HAP-1 (cell line): Measurements from ENCODE around the gene PRSS58.
A peak's percentile ranks its signal among the peaks of the same experiment; 100 is the strongest.

Source experiments
- DNase-seq, 2 experiments: peaks; one replicate each; pipeline ENCODE4 v3.0.0-alpha.2; 2016 to 2020; ENCODE audit warnings: low spot score in 2 of 2
- H3K27me3 ChIP-seq: fragments of 250-450 bp; sonication (Bioruptor Pico); 2 replicates; pipeline ENCODE4 v1.5.1; 2020; ENCODE audit warnings: low read depth, mild to moderate bottlenecking, moderate library complexity
- H3K36me3 ChIP-seq: fragments of 250-450 bp; sonication (Bioruptor Pico); replicated peaks from 2 replicates; pipeline ENCODE4 v1.5.1; 2020; ENCODE audit warnings: mild to moderate bottlenecking
- H3K4me1 ChIP-seq: fragments of 250-450 bp; sonication (Bioruptor Pico); 2 replicates; pipeline ENCODE4 v1.5.1; 2020; ENCODE audit warnings: mild to moderate bottlenecking
- H3K4me3 ChIP-seq: fragments of 250-450 bp; sonication (Bioruptor Pico); 2 replicates; pipeline ENCODE4 v1.5.1; 2020; ENCODE audit warnings: mild to moderate bottlenecking, moderate library complexity
- H3K9me3 ChIP-seq: fragments of 250-450 bp; sonication (Bioruptor Pico); 2 replicates; pipeline ENCODE4 v1.5.1; 2020; ENCODE audit warnings: mild to moderate bottlenecking, moderate library complexity
- in situ Hi-C: fragments of 300-500 bp; cut with MboI; formaldehyde crosslinking; loops from 3 replicates; pipeline ENCODE4 v1.14.3; 2020; ENCODE audit warnings: low sequenced_read_pairs, inconsistent platforms, mixed read lengths

PRSS58 gene

GRCh38 chr7:142257958-142258357, at the start of gene PRSS58:
Gene PRSS58 (minus strand): TSS chr7:142258058. CDS start chr7:142257707, 351 bp downstream.
- no peak within 1 kb of the TSS for H3K4me3 ChIP-seq
- H3K4me1 ChIP-seq, result no peaks in the 10 kb centered on the region
- DNase-seq, result no peak
- no peaks in the 10 kb centered on the region for H3K36me3 ChIP-seq
- no peaks in the 10 kb centered on the region for H3K27me3 ChIP-seq
- H3K9me3 ChIP-seq, result no peaks in the 10 kb centered on the region
- in situ Hi-C loops, result no loop called here

- no peaks in the 10 kb centered on the region for H3K4me1 ChIP-seq
- in situ Hi-C loops, result no loop called here
- no peaks in the 10 kb centered on the region for H3K36me3 ChIP-seq
- no peak overlapping the region for H3K4me3 ChIP-seq
- no peak for DNase-seq
- H3K27me3 ChIP-seq, result no peaks in the 10 kb centered on the region
- no peaks in the 10 kb centered on the region for H3K9me3 ChIP-seq
These were observed 49.5 kb upstream of the PRSS58 start for GRCh38 chr7:142307246-142307900.

DNA sequence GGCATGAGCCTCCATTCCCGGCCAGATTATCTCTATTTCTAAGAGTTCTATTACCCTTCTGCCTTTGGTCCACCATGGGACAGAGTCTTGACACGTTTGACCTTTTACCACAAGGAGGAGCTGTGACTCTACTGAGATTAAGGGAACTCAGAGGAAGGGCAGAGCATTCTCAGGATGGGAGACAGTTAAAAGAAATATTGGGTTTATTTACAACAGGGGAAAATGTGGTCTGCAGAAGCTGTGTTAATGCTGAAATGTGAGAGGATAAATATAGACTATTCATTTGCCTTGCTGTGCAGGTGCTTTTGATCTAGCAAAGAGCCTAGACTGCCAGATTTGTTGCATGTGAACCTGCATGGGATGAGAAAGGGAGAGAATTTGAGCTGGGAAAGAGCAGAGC, 45.8 kb upstream of the PRSS58 start:
- Histone ChIP-seq H3K27me3 (no peaks in the 10 kb centered on the region), H3K9me3 (no peaks in the 10 kb centered on the region), H3K36me3 (no peaks in the 10 kb centered on the region), H3K4me1 (no peaks in the 10 kb centered on the region), H3K4me3 (no peak overlapping the region)
- DNase-seq, result no peak
- in situ Hi-C loops, result no loop called here

GRCh38 chr7:142301923-142302550, 44.2 kb upstream of the PRSS58 start:
- in situ Hi-C loops, result no loop called here
- H3K4me3 ChIP-seq, result no peak overlapping the region
- no peaks in the 10 kb centered on the region for H3K36me3 ChIP-seq
- no peaks in the 10 kb centered on the region for H3K4me1 ChIP-seq
- H3K27me3 ChIP-seq, result no peaks in the 10 kb centered on the region
- DNase-seq, result no peak
- H3K9me3 ChIP-seq, result no peaks in the 10 kb centered on the region

GRCh38 chr7:142301299-142301698, 43.4 kb upstream of the PRSS58 start:
- Histone ChIP-seq H3K4me3 (no peak overlapping the region), H3K4me1 (no peaks in the 10 kb centered on the region), H3K9me3 (no peaks in the 10 kb centered on the region), H3K36me3 (no peaks in the 10 kb centered on the region), H3K27me3 (no peaks in the 10 kb centered on the region)
- in situ Hi-C loops, result no loop called here
- no peak for DNase-seq

- DNase-seq, result peak in 1 of 2 experiments; percentile 46
- Histone ChIP-seq H3K27me3 (no peaks in the 10 kb centered on the region), H3K9me3 (no peaks in the 10 kb centered on the region), H3K4me1 (no peaks in the 10 kb centered on the region), H3K36me3 (no peaks in the 10 kb centered on the region), H3K4me3 (no peak overlapping the region)
- in situ Hi-C loops, result no loop called here
These were observed 42.8 kb upstream of the PRSS58 start for GRCh38 chr7:142300689-142301088.

GRCh38 chr7:142299237-142299781, 41.5 kb upstream of the PRSS58 start:
- H3K4me1 ChIP-seq, result no peaks in the 10 kb centered on the region
- H3K9me3 ChIP-seq, result no peaks in the 10 kb centered on the region
- H3K4me3 ChIP-seq, result no peak overlapping the region
- H3K36me3 ChIP-seq, result no peaks in the 10 kb centered on the region
- DNase-seq, result no peak
- in situ Hi-C loops, result no loop called here
- H3K27me3 ChIP-seq, result no peaks in the 10 kb centered on the region

GRCh38 chr7:142298627-142299026, 40.8 kb upstream of the PRSS58 start:
- no peak for DNase-seq
- Histone ChIP-seq H3K9me3 (no peaks in the 10 kb centered on the region), H3K36me3 (no peaks in the 10 kb centered on the region), H3K4me3 (no peak overlapping the region), H3K4me1 (no peaks in the 10 kb centered on the region), H3K27me3 (no peaks in the 10 kb centered on the region)
- in situ Hi-C loops, result no loop called here

DNA sequence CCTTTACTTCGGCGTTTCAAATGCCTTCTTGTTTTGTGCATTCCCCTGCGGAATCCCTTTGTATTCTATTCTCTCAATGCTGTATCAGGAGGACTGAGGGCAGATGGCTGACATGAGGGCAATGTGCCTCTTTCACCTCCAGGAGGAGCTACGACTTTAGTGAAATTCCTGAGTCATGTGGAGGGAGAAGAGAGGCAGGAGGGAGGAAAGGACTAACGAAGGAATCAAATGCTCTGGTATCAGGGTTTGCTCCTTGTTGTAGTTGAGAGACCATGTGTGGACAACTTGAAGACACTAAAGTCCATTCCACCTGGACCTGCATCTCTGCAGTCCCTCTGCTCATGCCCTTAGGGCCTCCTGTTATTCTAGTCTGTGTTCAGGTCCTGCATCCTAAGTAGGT, 40.2 kb upstream of the PRSS58 start:
- in situ Hi-C loops, result no loop called here
- Histone ChIP-seq H3K9me3 (no peaks in the 10 kb centered on the region), H3K36me3 (no peaks in the 10 kb centered on the region), H3K4me3 (no peak overlapping the region), H3K27me3 (no peaks in the 10 kb centered on the region), H3K4me1 (no peaks in the 10 kb centered on the region)
- DNase-seq, result no peak

DNA sequence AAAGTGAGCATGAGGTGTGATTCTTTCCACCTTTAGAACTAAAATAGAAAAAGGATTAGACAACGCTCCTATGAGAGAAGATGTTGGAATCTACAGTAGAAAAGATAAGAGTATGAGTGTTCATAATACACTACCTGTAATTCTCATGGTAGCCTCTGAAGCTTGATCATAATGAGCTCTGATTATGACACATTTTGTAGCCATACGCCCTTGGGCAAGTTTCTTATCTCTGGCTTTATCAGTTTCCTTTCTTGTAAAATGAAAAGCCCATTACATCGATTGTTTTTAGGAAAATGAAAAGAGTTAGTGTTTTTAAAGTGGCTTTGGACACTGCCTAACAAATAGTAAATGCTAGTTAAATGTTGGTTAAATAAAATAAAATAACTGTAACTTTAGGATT, 22.4 kb upstream of the PRSS58 start:
- H3K9me3 ChIP-seq, result no peaks in the 10 kb centered on the region
- no peaks in the 10 kb centered on the region for H3K27me3 ChIP-seq
- no peaks in the 10 kb centered on the region for H3K36me3 ChIP-seq
- H3K4me1 ChIP-seq, result no peaks in the 10 kb centered on the region
- DNase-seq, result no peak
- H3K4me3 ChIP-seq, result no peak overlapping the region
- in situ Hi-C loops, result no loop called here

DNA sequence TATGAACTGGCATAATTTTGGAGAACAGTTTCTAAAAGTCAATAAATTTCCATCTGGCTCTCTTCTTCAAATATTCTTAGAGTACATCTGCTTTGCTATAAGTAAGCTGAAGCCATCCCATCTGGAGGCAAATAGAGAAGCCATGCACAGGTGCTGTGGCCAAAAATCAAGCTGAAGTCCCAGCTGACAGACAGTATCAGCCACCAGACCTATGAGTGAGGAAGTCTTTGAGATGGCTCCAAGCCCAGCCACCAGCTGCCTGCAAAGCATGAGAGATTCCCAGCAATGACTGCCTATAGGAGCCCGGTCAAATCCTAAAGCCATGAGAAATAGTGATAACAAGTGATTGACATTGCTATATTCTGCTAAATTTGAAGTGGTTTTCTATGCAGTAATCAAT, 21.7 kb upstream of the PRSS58 start:
- Histone ChIP-seq H3K27me3 (no peaks in the 10 kb centered on the region), H3K4me3 (no peak overlapping the region), H3K4me1 (no peaks in the 10 kb centered on the region), H3K36me3 (no peaks in the 10 kb centered on the region), H3K9me3 (no peaks in the 10 kb centered on the region)
- in situ Hi-C loops, result no loop called here
- DNase-seq, result no peak

DNA sequence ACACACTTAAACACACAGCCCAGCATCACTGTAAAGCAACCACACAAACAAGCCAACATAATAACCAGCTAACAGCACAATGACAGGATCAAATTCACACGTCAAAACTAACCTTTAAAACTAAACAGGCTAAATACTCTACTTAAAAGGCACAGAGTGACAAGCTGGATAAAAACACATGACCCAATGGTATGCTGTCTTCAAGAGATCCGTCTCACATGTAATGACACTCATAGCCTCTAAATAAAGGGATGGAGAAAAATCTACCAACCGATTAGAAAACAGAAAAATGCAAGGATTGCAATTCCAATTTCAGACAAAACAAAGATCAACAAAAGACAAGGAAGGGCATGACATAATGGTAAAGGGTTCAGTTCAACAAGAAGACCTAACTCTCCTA, 17.2 kb upstream of the PRSS58 start:
- DNase-seq, result no peak
- no peak overlapping the region for H3K4me3 ChIP-seq
- in situ Hi-C loops, result no loop called here
- H3K27me3 ChIP-seq, result no peaks in the 10 kb centered on the region
- no peaks in the 10 kb centered on the region for H3K9me3 ChIP-seq
- no peaks in the 10 kb centered on the region for H3K4me1 ChIP-seq
- H3K36me3 ChIP-seq, result no peaks in the 10 kb centered on the region

DNA sequence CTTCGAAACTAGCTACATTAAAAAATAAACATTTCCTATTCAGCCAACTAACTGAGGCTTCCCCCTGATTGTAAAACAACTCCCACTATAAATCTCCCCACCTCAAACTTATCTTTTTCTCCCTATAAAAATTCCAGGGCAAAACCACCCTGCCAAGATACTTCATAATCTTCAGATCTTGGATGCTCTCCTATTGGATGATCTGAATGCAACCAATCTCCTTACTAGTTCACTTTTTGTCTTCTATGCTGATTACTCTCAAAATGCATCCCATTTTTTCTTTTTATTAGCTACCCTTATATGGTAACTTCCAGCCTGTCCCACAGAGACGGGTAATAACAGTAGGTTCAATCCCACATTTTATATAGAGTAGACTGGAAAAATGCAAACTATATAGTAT, 15.0 kb upstream of the PRSS58 start:
- H3K27me3 ChIP-seq, result no peaks in the 10 kb centered on the region
- H3K36me3 ChIP-seq, result no peaks in the 10 kb centered on the region
- H3K9me3 ChIP-seq, result no peaks in the 10 kb centered on the region
- no peak for DNase-seq
- in situ Hi-C loops, result no loop called here
- H3K4me3 ChIP-seq, result no peak overlapping the region
- H3K4me1 ChIP-seq, result no peaks in the 10 kb centered on the region

- H3K9me3 ChIP-seq, result no peaks in the 10 kb centered on the region
- no peak for DNase-seq
- no peaks in the 10 kb centered on the region for H3K4me1 ChIP-seq
- H3K4me3 ChIP-seq, result no peak overlapping the region
- H3K36me3 ChIP-seq, result no peaks in the 10 kb centered on the region
- no peaks in the 10 kb centered on the region for H3K27me3 ChIP-seq
- in situ Hi-C loops, result no loop called here
These were observed 5.9 kb upstream of the PRSS58 start for GRCh38 chr7:142263598-142264380.
